Loucy (cell line): ENCODE data around the gene CLNK.

ENCODE experiments used
- H2AFZ ChIP-seq: fragments of 200-600 bp; sonication (generic); 2 replicates; pipeline ENCODE4 v1.6.0; 2016; ENCODE audit warnings: antibody characterized with exemption, mild to moderate bottlenecking, low read length, moderate library complexity
- H3F3A ChIP-seq: fragments of 200-600 bp; 2 replicates; pipeline ENCODE4 v1.6.0; 2016; ENCODE audit warnings: antibody characterized with exemption, low read depth, mild to moderate bottlenecking
- H3K27me3 ChIP-seq: fragments of 200-600 bp; sonication (generic); 2 replicates; pipeline ENCODE4 v1.6.1; 2014; ENCODE audit warnings: low read length, mild to moderate bottlenecking; ENCODE audit not compliant: insufficient read depth, poor library complexity, severe bottlenecking
- H3K36me3 ChIP-seq: fragments of 200-600 bp; sonication (generic); 2 replicates; pipeline ENCODE4 v1.6.1; 2016; ENCODE audit warnings: low read length; ENCODE audit not compliant: insufficient read depth
- H3K4me1 ChIP-seq: fragments of 200-600 bp; sonication (generic); 2 replicates; pipeline ENCODE4 v1.5.1; 2014; ENCODE audit warnings: low read length, mild to moderate bottlenecking; ENCODE audit not compliant: insufficient read depth, poor library complexity, severe bottlenecking
- H3K4me2 ChIP-seq: fragments of 200-600 bp; sonication (generic); 2 replicates; pipeline ENCODE4 v1.6.0; 2014; ENCODE audit warnings: antibody characterized with exemption, low read length, low read depth, mild to moderate bottlenecking; ENCODE audit not compliant: poor library complexity, severe bottlenecking
- H3K4me3 ChIP-seq: fragments of 200-600 bp; sonication (generic); 2 replicates; pipeline ENCODE4 v1.5.1; 2014; ENCODE audit warnings: low read length, mild to moderate bottlenecking, mixed read lengths; ENCODE audit not compliant: poor library complexity, severe bottlenecking
- H3K79me2 ChIP-seq: fragments of 200-600 bp; sonication (generic); 2 replicates; pipeline ENCODE4 v1.6.1; 2014; ENCODE audit warnings: low read length; ENCODE audit not compliant: insufficient read depth
- H3K9ac ChIP-seq: fragments of 200-600 bp; sonication (generic); 2 replicates; pipeline ENCODE4 v1.6.0; 2014; ENCODE audit warnings: mild to moderate bottlenecking, low read depth, low read length, moderate library complexity; ENCODE audit not compliant: poor library complexity, severe bottlenecking
- H3K9me2 ChIP-seq: fragments of 200-600 bp; sonication (generic); replicated peaks from 2 replicates; pipeline ENCODE4 v1.6.1; 2016; ENCODE audit warnings: low read depth, low read length, mixed read lengths
- H3K9me3 ChIP-seq: fragments of 200-600 bp; sonication (generic); 2 replicates; pipeline ENCODE4 v1.6.1; 2014; ENCODE audit warnings: mild to moderate bottlenecking, antibody characterized with exemption, low read length, low read depth; ENCODE audit not compliant: insufficient read depth
- H4K20me1 ChIP-seq: fragments of 200-600 bp; sonication (generic); 2 replicates; pipeline ENCODE4 v1.6.0; 2014; ENCODE audit warnings: antibody characterized with exemption, low read length, mild to moderate bottlenecking; ENCODE audit not compliant: insufficient read depth, poor library complexity, severe bottlenecking
- EZH2phosphoT487 ChIP-seq: fragments of 200-600 bp; IDR thresholded peaks from 2 replicates; pipeline ENCODE4 v1.6.1; 2018; ENCODE audit warnings: antibody characterized with exemption, mild to moderate bottlenecking, moderate library complexity, borderline replicate concordance
- TF ChIP-seq, protein P1 (sequence below): fragments of 200-600 bp; sonication (generic); conservative IDR thresholded peaks from 2 replicates; pipeline ENCODE4 v1.5.1; 2014; ENCODE audit warnings: mild to moderate bottlenecking, antibody characterized with exemption, low read length

The CLNK gene

DNA sequence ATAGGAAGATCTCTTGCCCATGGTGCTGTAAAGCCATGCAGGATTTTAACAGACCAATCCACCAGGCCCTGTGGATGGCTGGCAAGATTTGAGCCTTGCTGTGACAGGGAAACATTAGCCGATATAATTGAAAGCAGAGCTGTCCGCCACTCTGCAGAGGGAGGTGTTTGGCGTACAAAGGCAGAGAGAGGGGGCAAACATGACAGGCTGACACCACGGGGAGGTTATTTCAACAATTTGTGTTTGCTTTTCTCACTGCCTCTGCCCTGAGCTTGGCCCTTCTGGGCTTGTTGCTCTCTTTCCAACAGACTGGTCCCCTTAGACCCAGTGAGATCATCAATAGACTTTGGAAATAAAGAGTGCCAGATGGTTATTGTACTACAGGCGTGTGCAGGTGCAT, 59.4 kb downstream of the CLNK start:
- H3K9ac ChIP-seq: no peak overlapping the region
- H3F3A ChIP-seq: no peaks in the 10 kb centered on the region
- H2AFZ ChIP-seq: peak overlapping the region; percentile 20
- no peaks in the 10 kb centered on the region for H3K27me3 ChIP-seq
- peaks cover 64% of the 10 kb centered on the region for H3K4me1 ChIP-seq
- no peak for TF ChIP-seq EZH2phosphoT487
- TF ChIP-seq, protein P1, sequence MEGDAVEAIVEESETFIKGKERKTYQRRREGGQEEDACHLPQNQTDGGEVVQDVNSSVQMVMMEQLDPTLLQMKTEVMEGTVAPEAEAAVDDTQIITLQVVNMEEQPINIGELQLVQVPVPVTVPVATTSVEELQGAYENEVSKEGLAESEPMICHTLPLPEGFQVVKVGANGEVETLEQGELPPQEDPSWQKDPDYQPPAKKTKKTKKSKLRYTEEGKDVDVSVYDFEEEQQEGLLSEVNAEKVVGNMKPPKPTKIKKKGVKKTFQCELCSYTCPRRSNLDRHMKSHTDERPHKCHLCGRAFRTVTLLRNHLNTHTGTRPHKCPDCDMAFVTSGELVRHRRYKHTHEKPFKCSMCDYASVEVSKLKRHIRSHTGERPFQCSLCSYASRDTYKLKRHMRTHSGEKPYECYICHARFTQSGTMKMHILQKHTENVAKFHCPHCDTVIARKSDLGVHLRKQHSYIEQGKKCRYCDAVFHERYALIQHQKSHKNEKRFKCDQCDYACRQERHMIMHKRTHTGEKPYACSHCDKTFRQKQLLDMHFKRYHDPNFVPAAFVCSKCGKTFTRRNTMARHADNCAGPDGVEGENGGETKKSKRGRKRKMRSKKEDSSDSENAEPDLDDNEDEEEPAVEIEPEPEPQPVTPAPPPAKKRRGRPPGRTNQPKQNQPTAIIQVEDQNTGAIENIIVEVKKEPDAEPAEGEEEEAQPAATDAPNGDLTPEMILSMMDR: no peak
- no peaks in the 10 kb centered on the region for H3K9me3 ChIP-seq
- no peak overlapping the region for H3K4me3 ChIP-seq
- H4K20me1 ChIP-seq: no peaks in the 10 kb centered on the region
- H3K4me2 ChIP-seq: no peak overlapping the region
- H3K9me2 ChIP-seq: no peaks in the 10 kb centered on the region
- H3K36me3 ChIP-seq: no peaks in the 10 kb centered on the region
- no peaks in the 10 kb centered on the region for H3K79me2 ChIP-seq

DNA sequence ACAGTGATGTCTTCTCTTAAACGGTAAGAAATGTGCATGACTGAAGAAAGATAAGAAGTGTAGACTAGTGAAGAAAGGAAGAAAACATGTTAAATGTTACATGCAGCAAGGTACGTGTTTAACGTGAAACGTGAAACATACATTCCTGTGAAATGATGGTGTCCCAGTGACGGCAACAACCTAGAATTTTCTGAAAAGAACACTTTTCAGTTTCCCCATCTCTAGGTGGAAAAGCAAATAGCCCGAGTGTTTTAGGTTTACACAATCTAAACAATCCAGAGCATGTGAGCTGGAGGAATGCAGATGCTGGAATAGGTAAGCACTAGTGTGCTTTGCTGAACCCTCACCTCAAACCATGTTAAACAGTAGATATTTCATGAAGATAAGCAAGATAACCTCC, 60.7 kb downstream of the CLNK start:
- H3K79me2 ChIP-seq: no peaks in the 10 kb centered on the region
- no peak overlapping the region for H3K4me3 ChIP-seq
- H3K9me3 ChIP-seq: no peaks in the 10 kb centered on the region
- no peaks in the 10 kb centered on the region for H3F3A ChIP-seq
- no peak overlapping the region for H3K9ac ChIP-seq
- TF ChIP-seq, protein P1: no peak
- TF ChIP-seq EZH2phosphoT487: no peak
- H2AFZ ChIP-seq: no peak overlapping the region
- H3K4me1 ChIP-seq: peaks cover 64% of the 10 kb centered on the region
- H3K9me2 ChIP-seq: no peaks in the 10 kb centered on the region
- H3K27me3 ChIP-seq: no peaks in the 10 kb centered on the region
- no peaks in the 10 kb centered on the region for H4K20me1 ChIP-seq
- no peak overlapping the region for H3K4me2 ChIP-seq
- no peaks in the 10 kb centered on the region for H3K36me3 ChIP-seq

DNA sequence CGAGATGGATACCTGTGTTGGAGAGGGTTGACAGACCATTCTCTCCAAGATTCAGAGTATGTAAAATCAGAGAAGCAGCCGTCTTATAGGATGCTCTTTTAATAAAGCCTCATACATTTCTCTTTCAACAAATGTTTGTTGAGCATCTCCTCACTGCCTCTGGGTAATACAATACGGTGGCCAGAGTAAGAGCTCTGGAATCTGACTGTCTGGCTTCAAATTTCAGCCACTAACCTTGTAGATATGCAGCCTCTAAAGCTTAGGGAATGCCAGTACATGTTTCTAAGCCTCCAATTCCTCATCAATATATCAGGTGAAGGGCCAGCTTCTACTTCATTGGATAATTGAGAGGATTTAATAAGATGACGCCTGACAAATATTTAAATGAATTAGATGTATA, 61.3 kb downstream of the CLNK start:
- H3F3A ChIP-seq: no peaks in the 10 kb centered on the region
- H3K4me1 ChIP-seq: peaks cover 63% of the 10 kb centered on the region
- H3K9ac ChIP-seq: no peak overlapping the region
- no peaks in the 10 kb centered on the region for H3K9me2 ChIP-seq
- no peak overlapping the region for H3K4me3 ChIP-seq
- no peaks in the 10 kb centered on the region for H3K36me3 ChIP-seq
- no peaks in the 10 kb centered on the region for H3K27me3 ChIP-seq
- no peaks in the 10 kb centered on the region for H4K20me1 ChIP-seq
- no peaks in the 10 kb centered on the region for H3K9me3 ChIP-seq
- no peak overlapping the region for H3K4me2 ChIP-seq
- no peak overlapping the region for H2AFZ ChIP-seq
- no peaks in the 10 kb centered on the region for H3K79me2 ChIP-seq
- TF ChIP-seq, protein P1: no peak
- no peak for TF ChIP-seq EZH2phosphoT487
